Measurements from ENCODE around the gene TRIM32.

Gene TRIM32

GRCh38 chr9:116697887-116698286, 10.8 kb downstream of the TRIM32 start:
- no peak overlapping the region for H3K4me3 ChIP-seq (ENCODE audit: low read depth, low read length)
- no peaks in the 10 kb centered on the region for H3K9me3 ChIP-seq (ENCODE audit: control insufficient read depth, insufficient read depth, low read depth, low read length)
- H3K4me1 ChIP-seq (ENCODE audit: control insufficient read depth, insufficient read depth, low read length): no peaks in the 10 kb centered on the region
- no peak overlapping the region for H3K27ac ChIP-seq (ENCODE audit: extremely low read depth, low read depth, low read length)
- TF ChIP-seq ZNF211 (tag by site-specific recombination; IDR thresholded peaks at IDR 0.05; ENCODE audit: low read depth) (no peak), ZSCAN16 (tag by site-specific recombination; IDR thresholded peaks at IDR 0.05) (no peak), ZNF510 (tag by site-specific recombination; IDR thresholded peaks at IDR 0.05; ENCODE audit: insufficient replicate concordance) (no peak), ZNF776 (tag by site-specific recombination; IDR thresholded peaks at IDR 0.05; ENCODE audit: borderline replicate concordance) (no peak), ZBTB11 (tag by site-specific recombination; conservative IDR thresholded peaks at IDR 0.05; ENCODE audit: low read depth) (no peak), PATZ1 (tag by site-specific recombination; IDR thresholded peaks at IDR 0.05) (no peak), ZSCAN4 (tag by site-specific recombination; IDR thresholded peaks at IDR 0.05) (no peak), ZNF558 (tag by site-specific recombination; IDR thresholded peaks at IDR 0.05) (no peak), ZNF37A (tag by site-specific recombination; IDR thresholded peaks at IDR 0.05) (no peak), GLIS1 (tag by site-specific recombination; IDR thresholded peaks at IDR 0.05) (no peak), TCF7L2 (IDR thresholded peaks at IDR 0.05; ENCODE audit: borderline replicate concordance, low read depth, low read length) (no peak), ZNF549 (tag by site-specific recombination; IDR thresholded peaks at IDR 0.05) (no peak), AEBP2 (tag by site-specific recombination; IDR thresholded peaks at IDR 0.05; ENCODE audit: borderline replicate concordance) (no peak), ZNF174 (tag by site-specific recombination; IDR thresholded peaks at IDR 0.05) (no peak), ZNF670 (tag by site-specific recombination; IDR thresholded peaks at IDR 0.05; ENCODE audit: low read depth) (no peak), REPIN1 (tag by site-specific recombination; IDR thresholded peaks at IDR 0.05; ENCODE audit: low read depth) (no peak), ZNF146 (tag by site-specific recombination; IDR thresholded peaks at IDR 0.05) (no peak), TRIM28 (IDR thresholded peaks at IDR 0.05; ENCODE audit: borderline replicate concordance, low read length) (no peak)
- ChIA-PET POLR2A (interaction anchor here (1.2 to 2.8 kb wide), 2 partner anchors 9 to 11 kb away, joined by 4 to 11 read pairs; partner anchors contain the start of gene TRIM32), CTCF (interaction anchor here (1.3 kb wide), 1 partner anchor 11 kb away, joined by 4 read pairs; the partner anchor contains the start of gene TRIM32)
- H3K36me3 ChIP-seq (ENCODE audit: control insufficient read depth in 2 of 2, insufficient read depth in 1 of 2, low read length in 2 of 2): peaks cover 0 to 63% of the 10 kb centered on the region in 2 experiments; a peak in 1 of 3 replicates

Data from HEK293 (cell line).